Stimulated activated CD8-positive, alpha-beta memory T cell treated with anti-CD3 and anti-CD28 coated beads, Interleukin-2, amount 100 ng/mL, for 48 hours (primary cell): ENCODE results near the gene STPG3.
"Not testable (repeated sequence)": the region's sequence is repeated elsewhere in the genome, so short reads cannot be mapped to it uniquely, and the experiment has no call there.

Source experiments
- DNase-seq, 2 donors: peaks; one replicate each; pipeline ENCODE4 v3.0.0-alpha.2; 2020; ENCODE audit warnings: low read depth in 2 of 2

Gene STPG3

GRCh38 chr9:137244486-137245449 lies 6.3 kb upstream of the STPG3 start:
- DNase-seq = no peak

- DNase-seq = no peak
Measured at GRCh38 chr9:137245450-137246421, 5.3 kb upstream of the STPG3 start.

GRCh38 chr9:137247135-137247915 lies 3.8 kb upstream of the STPG3 start:
- DNase-seq = no peak

- DNase-seq = no peak
Measured at GRCh38 chr9:137247916-137248175, 3.2 kb upstream of the STPG3 start.

GRCh38 chr9:137250329-137251193 lies 525 bp upstream of the STPG3 start:
- DNase-seq = no peak

- no peak for DNase-seq
Measured at GRCh38 chr9:137251490-137252268, 593 bp downstream of the STPG3 start.

GRCh38 chr9:137252555-137253506 lies 1.7 kb downstream of the STPG3 start:
- DNase-seq = no peak

- no peak for DNase-seq
Measured at GRCh38 chr9:137253717-137254623, 2.9 kb downstream of the STPG3 start.

GRCh38 chr9:137254624-137255447 lies 3.8 kb downstream of the STPG3 start, which contains the start of gene NELFB:
Gene NELFB (plus strand): TSS chr9:137255327.
- peak; percentile 95 to 99 for DNase-seq

GRCh38 chr9:137255448-137256114 lies 4.5 kb downstream of the STPG3 start:
- no peak for DNase-seq

- no peak for DNase-seq
Measured at GRCh38 chr9:137256362-137256761, 5.3 kb downstream of the STPG3 start.

GRCh38 chr9:137256856-137257255 lies 5.8 kb downstream of the STPG3 start:
- DNase-seq = no peak

GRCh38 chr9:137262173-137262908 lies 11.3 kb downstream of the STPG3 start:
- not testable (repeated sequence) for DNase-seq

GRCh38 chr9:137262909-137263285 lies 11.8 kb downstream of the STPG3 start:
- DNase-seq = no peak

GRCh38 chr9:137263506-137263905 lies 12.4 kb downstream of the STPG3 start:
- DNase-seq = no peak

GRCh38 chr9:137264067-137264466 lies 13.0 kb downstream of the STPG3 start:
- DNase-seq = no peak
